CD4-positive, alpha-beta T cell treated with Interleukin-4 for 4 hours (primary cell): ENCODE data around the gene CPT1A.

Experiments
- DNase-seq: peaks from one replicate; pipeline ENCODE4 v3.0.0-alpha.2; 2020

CPT1A gene

DNA sequence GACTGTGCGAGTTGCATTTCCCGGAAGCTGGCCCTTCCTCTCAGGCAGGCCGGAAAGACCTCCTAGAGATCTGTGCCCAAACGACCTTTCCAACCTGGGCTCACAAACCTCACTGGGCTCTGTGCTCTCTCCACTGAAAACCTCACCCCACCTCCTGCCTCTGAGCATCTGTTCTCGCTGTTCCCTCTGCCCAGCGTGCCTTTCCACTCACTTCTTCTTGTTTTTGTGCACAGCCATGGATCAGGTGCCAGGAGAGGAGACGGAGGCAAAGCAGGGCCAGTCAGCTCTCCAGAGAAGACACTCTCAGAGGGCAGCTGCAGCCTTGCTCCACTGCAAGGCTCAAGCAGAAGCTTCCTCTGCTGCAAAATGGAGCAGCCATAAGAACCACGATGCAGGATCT is 10.9 kb upstream of the CPT1A start:
- DNase-seq = no peak

DNA sequence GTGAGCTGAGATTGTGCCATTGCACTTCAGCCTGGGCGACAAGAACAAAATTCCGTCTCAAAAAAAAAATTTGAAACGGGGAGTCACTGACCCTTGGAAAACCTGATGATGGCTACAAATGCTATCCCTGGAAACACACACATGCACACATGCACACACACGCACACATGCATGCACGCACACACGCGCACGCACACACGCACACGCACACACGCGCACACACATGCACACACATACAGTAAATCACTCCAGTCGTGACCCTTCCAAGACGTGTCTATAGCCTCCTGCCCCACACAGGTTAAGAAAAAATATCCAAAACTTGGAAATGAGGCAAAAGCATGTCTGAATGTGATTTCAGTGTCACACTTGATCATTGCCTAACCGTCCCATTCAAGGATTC is 6.7 kb upstream of the CPT1A start:
- no peak for DNase-seq

DNA sequence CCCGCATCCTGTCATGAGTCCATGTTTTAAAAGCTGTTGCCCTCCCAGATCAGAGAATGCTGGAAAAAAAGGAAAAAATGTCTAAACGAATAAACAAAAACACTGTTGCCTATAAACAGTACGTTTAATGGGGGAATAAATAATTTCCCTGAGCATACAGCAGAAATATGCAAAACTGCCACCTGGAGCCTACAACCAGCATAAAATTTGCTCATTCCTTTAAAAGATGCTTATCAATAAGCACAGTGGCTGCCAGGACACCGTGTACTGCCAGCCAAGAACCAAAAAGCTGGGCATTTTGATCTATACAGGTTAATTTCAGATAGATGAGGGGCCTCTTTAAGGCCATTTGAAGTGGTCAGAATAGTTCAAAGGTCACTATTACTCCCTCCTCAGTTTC is 5.7 kb upstream of the CPT1A start:
- DNase-seq = no peak

DNA sequence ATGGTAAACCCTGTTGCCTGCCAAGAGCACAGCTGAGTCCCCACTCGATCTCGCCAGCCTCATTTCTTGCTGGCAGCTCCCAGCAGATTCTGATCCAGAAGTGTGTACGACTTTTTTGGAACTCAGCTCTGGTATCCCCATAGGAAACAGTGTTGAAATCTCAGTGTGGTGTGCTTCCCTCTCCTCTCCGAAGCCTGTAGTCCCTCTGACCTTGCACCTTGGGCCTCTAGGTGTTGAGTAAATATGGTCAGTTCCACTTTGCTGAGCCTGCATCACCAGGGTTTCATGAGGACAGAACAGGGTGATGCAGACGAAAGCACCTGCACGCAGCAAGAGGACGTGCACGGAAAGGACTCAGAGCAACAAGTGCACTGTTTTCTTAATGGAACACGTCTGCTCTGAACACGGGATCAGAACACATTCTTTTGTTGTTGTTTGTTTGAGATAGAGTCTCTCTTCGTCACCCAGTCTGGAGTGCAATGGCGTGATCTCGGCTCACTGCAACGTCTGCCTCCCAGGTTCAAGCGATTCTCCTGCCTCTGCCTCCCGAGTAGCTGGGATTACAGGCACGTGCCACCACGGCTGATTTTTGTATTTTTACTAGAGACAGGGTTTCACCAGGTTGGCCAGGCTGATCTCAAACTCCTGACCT is 3.8 kb upstream of the CPT1A start:
- DNase-seq = no peak

DNA sequence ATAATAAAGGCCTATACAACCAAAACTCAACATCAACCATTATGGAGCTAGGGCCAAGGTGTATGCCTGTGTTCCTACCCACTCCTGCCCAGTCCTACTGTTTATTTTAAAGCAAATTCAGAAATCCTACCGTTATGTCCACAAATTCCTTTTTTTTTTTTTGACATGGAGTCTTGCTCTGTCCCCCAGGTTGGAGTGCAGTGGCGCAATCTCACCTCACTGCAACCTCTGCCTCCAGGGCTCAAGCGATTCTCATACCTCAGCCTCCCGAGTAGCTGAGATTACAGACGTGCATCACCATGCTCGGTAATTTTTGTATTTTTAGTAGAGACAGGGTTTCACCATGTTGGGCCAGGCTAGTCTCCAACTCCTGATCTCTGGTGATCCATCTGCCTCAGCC is 3.1 kb upstream of the CPT1A start:
- DNase-seq = no peak

DNA sequence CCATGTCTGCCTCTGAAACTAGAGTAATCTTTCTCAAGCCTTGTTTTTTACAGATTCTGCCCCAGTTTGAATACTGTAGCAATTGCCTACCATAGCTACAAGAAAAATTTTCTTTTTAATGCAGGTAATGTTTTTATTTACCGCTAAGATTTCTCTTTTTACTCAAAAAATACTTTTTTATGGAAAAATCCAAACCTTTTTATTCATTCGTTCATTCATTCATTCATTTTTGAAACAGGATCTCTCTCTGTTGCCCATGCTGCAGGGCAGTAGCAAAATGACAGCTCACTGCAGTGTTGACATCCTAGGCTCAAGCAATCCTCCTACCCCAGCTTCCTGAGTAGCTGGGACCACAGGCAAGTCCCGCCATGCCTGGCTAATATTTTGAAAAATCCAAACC is 2.7 kb upstream of the CPT1A start:
- DNase-seq = no peak

DNA sequence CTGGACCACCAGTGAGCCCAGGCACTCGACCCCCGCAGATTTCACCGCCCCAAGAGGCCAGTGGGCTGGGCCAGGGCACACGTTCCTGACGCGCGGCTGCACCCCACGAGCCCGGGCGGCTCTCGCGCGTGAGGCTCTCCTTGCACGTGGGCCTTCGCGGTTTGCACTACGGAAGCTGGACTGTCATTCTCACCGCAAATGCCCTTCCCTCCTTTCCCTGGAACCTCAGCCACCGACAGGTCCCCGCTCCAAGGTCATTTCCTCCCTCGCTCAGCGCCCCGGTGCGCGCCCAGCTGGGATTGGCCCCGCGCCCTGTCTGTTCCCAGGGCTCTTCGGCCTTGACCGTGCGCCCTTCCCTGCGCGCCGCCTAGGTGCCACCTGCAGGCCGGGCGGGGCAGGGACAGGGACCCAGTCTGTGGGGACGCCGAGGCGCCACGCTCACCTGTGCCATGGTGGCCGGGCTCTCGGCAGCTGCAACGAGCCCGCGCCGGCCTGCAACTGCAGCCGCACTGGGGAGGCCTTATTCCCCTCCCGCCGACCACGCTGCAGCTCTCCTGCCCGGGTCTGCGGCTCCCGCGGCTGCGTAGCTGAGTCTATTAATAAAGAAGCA is 2.1 kb upstream of the CPT1A start:
- DNase-seq = peak; percentile 69

DNA sequence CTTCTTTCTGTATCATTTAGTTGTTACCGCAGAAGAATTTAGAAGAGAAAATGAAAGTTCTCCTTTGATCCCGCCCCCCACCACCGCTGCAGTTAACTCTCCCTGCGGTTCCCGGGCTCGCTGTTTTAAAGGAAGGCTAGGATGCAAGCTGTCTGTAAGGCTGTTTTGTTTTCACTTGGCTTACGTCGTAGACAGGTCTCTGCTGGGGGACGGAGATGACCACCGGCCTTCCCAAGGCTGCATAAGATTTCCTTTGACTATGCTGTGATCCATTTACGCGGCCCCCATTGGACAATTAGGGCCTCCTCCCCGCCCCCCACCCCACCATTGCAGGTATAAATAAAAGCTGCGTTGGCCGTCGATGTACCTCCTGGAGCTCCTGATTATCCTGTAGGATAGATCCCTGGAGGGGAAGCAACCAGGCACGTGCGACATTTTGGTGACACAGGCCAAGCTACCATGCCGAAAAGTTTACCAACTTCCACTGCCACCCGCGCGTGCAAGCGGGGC is 1.4 kb upstream of the CPT1A start:
- DNase-seq = peak; percentile 42

DNA sequence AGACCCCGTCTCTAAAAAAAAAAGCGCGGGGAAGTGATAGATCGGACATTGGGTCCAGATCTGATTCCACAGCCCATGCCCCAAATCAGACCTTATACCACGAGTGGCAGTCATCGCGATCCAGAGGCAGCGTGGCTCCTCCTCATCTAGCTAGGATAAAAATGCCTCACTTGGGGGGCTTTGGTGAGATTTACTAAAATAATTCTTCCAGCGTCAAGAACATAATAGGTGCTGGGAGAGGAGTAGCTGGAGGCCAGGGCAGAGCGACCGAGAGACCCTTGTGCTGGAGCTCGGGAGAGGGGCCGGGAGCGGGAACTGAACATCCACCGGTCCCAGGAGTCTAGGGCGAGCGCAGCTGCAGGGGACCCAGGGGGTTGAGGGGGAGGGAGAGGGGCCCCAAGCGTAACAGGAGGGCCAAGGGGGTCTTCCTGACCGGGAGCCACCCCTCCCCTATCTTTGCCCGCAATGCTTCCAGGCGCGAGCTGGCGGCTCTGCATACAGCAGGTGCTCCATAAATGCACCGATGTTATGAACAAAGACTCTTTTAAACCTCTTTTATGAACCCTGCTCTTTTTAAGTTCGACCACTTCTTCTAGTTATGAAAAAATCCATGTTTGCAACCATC is 823 bp upstream of the CPT1A start:
- DNase-seq = no peak

DNA sequence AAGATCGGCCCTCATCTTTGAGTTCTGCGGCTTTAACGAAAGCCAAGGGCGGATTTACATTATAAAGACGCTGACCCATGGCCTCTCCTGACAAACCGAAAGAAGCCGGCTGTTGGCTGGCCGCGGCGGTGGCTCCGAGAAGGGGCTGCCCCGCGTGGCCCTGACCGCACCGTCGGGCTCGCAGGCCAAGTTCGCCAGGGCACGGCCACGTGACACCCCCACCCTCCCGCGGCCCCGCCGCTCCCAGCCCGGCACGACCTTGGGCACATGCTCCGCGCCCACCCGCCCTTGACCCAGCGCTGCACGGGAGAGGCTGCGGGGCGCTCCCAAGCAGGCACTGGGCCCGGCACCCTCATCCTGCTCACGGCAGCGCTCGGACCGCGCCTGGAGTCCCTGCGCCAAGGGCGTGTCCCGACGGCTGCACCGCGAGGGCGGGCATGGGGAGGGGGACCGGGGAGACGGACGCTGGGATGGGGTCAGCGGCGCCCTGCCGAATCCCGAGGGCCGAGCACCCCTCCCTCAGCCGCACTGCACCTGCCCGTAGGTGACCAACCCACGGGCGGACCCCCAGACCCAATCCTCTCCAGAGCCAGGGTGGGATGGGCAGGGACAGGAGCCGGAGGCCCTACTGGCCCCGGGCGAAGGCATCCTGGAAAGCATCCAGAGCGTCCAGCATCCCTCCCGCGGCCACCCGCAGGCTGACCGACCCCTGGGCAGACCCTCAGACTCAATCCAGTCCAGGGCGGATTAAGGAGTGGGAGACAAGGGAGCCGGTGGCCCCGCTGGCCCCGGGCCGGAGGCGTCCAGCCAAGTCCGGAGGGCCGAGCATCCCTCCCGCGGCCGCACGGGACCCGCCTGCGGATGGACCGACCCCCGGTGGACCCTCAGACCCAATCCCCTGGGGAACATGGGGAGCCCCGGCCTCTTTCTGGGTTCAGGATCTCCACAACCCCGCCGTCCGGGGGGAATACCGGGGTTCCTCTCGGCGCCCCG is 759 bp downstream of the CPT1A start:
- DNase-seq = no peak

DNA sequence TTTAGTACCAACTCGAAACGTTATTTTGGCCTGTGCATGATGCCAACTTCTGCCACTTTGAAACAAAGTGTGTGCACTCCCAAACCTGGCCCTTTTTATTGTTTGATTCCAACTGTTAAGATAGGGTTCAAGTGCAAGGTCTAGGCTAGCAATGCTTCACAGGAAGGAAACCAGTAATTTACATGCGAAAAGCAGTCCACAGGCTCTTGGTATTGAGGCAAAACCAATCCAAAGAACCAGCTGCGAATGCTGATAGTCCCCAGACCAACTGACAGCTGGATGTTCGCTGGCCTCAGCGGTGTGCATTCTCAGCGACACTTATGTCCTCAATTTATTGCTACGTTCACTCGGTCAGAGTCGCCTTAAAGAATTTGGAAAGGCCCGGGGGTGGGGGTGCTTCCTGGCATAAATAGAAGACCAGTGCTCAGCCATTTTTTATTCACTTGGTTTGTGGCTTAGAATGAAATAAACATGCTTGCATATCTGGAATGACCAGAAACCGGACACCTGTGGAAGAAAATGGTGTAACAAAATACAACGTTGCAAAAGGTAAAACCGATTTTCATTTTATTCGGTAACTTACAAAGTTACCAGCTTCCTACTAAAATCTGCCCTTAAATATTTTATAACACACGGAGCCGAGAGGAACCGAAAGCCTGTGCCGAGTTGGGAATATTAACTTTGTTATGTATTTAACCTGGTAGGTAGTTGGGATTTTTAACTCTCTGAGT is 1.6 kb downstream of the CPT1A start:
- no peak for DNase-seq

DNA sequence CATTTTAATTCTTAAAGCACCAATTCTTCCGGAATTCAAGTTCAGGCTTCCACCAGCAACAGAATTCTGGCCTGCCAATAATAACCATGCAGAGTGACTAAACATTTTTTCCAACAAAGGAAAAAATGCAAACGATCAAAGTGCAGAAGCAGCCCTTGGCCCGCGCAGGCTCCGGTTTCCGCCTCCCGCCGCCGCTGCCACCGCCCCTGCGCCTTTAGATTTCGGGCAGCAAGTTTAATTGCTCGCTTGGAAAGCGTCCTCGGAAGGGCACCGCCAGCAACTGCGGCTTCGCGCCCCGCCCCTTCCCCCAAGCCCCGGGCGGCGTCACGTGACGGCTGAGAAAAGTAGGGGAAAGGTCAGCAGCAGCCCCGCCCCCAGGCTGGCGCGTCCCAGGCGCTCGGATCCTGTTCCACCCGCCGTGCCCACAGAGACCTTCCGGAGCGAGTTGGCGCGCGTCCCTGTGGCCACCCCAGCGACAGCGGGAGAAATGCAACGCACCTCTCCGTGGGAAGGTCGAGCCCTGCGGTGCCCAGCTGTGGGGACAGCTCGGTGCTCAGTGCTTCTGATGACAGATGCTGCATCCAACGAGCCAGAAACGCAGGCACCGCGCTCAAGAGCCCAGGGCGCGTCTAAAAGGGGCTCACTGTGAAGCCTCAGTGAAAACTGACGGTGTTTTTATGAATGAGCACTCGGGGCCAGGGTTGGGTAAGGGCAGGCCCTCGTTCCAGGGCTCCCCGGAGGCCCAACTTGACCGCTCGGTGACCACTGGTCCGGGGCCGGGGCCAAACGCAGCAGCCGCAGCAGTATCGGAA is 2.5 kb downstream of the CPT1A start:
- DNase-seq = peak; percentile 92

DNA sequence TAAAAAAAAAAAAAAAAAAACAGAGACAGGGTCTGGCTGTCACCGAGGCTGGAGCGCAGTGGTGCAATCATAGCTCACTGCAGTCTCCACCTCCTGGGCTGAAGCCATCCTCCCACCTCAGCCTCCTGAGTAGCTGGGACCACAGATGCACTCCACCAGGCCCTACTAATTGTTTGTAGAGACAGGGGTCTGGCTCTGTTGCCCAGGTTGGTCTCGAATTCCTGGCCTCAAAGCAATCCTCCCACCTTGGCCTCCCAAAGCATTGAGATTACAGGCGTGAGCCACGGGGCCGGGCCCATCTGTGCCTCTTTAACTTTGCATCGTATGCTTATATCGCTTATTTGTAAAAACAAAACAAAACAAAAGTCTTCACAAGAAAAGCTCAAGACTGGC is 3.1 kb downstream of the CPT1A start:
- no peak for DNase-seq

DNA sequence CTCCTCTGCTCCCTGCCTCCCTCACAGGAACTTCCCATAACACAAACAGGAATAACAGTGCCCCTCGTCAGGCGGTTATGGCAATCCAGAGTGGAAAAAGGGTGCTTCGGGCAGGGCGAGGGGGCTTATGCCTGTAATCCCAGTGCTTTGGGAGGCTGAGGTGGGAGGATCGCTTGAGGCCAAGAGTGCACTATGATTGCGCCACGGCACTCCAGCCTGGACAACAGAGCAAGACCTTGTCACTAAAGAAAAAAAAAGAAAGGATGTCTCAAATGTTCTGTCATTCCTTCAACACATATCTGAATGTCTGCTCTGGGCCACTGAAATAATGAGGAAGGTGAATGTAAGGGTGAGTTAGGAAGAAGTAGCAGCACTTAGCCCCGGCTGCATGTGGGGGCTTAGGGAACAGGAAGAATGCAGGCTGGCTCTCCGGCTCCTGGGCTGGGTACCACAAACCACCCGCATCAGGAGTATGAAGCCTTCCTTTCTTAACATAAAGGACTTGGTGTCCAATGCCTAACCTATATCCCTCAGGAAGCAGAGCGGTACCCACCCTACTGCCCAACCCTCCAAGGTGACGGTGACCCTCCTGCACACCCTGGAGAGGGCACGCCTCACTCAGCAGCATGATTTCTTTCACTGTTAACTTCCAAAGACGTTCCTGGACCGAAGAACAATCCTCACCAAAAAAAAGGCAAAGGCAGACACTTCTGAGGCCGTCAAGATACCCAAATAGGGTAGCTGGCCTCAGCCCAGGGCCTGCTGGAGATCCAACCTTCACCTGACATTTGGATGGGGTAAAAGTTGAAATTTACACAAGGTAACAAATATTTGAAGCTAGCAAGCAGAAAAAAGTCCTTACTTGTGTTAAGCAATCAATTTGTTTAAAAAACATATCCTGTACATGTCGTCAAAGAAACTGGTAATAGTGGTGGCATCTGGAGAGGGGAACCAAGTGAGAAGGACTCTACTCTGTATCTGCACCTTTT is 3.8 kb downstream of the CPT1A start:
- no peak for DNase-seq

DNA sequence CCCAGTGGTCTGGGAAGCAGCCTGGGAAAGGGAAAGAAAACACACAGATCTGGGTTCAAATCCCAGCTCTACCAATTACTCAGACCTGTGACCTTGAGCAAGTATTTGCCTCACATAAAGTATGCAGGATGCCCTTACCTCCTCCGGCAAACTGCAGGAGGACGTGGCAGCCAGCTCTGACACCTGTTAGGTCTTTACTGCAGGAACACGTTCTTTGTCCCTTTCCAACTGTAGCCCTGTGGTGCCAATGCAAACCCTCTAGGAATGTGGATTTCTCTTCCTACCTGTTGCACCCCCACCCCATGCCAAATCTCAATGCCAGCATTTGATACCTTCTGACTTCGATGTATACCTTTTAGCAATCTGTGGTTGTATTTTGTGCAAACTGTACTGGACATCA is 6.0 kb downstream of the CPT1A start:
- DNase-seq = no peak

DNA sequence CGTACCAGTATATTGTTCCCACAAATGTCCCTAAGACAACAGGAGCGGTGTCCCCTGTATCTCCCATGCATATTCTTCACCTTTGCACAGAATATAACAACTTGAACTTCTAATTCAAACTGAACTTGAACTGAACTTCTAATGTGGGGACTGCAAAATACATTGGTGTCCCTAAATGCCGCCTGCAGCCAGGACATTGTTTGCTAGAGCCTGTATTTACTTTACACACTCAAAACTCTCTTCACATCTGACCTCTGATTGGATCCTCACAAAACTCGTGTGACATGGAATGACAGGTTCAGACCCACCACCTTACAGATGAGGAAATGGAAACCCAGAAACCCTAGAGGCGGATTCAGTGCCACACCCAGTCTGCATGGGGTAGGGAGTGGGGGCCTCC is 6.4 kb downstream of the CPT1A start:
- no peak for DNase-seq

DNA sequence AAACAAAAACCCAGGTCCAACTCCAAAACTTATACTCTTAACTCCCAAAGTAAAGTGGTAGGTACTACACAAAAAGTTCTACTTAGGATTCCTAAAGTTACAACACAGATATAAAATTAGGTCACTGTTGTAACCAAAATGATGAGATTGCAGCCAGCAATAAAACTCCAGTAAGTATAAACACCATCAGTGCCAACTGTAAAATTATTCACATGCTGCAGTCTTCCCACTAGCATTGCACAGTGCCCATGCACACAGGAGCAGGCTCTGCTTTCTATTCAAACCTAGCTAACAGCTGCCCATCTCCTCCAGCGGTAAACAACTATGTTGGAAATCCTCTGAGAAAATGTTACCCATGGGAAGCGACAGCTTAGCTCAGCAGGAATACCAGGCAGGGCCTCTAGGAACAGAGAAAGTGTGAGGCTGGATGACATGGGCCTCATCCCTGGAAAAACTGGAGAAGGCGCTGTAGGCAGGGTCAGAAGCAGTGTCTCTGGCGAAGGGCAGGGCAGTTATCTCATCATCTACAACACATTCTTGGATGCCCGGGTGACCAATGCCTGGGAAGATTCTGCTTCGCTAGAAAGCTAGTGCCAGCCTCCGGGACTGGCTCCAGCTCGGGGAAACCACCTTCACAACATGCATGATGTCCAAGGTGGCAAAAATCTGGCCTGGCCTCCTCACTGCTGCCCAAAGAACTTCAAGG is 9.1 kb downstream of the CPT1A start:
- no peak for DNase-seq

DNA sequence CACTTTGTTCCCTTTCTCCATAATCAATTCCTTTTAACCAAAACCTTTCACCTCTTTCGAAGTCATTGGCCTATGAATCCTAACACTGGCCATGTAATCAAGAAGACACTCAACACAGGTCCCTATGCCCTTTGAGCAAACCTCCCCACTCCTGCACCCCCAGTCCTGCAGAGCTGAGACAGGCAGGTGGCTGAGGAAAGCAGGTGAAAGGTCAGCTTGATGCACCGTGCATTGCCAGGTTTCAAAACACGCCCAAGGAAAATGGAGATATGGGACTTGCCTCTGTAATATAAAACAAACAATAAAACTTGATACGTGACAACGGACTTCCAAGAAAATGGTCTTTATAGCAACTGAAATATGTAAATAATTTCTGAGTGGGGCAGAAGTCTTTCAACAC is 10.6 kb downstream of the CPT1A start:
- DNase-seq = no peak

DNA sequence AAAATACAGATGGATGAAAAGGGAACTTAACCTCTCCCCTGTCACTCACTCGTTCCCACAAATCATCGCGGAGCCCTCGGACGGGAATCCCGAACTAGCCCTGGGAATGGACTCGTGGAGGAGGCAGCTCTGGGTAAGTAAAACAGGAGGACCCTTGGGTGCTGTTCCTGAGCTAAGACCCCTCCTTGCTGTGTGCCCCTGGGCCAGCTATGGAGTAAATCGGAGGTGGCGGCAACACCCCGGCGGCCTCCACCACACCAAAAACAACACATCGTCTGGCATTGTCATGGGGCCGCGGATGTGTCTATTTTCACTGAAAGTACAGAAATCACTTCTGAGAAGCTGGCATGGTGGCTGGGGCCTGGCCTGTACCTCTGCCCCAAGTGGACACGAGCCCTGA is 12.1 kb downstream of the CPT1A start:
- DNase-seq = no peak

DNA sequence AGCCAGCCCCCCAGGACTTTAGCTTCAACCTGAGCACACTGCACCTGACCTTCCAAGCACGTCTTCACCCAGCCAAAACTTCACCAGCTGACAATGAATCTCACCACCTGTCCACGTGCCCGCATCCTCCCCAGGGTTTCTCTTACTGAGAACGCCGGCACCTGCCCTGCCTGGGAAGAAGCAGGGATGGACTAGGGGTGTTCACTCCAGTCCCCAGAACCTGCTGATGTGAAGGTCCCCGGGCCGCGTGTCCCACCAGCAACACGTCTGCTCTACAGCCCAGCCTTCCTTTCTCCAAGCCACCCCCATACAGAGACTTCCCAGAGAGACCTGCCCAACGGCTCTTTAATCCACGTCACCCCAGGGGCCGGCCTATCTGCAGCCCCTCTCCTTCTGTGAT is 12.8 kb downstream of the CPT1A start:
- DNase-seq = no peak
